Neural cell (in vitro differentiated cells): ENCODE data around the gene ANKRD33B. TPM values are rescaled to one million over a fixed set of nuclear protein-coding genes. Genes with fewer than 3 reads are reported as not detected.
"Not testable (repeated sequence)": the region's sequence is repeated elsewhere in the genome, so short reads cannot be mapped to it uniquely, and the experiment has no call there.

Experiments
- H2AFZ ChIP-seq: fragments of 200-600, 300-800 bp; sonication (generic), shearing (Covaris generic); 2 replicates; pipeline ENCODE4 v1.6.0; 2014; ENCODE audit warnings: low read depth, mild to moderate bottlenecking, antibody characterized with exemption, low read length, moderate library complexity
- H3F3A ChIP-seq: fragments of 200-600 bp; shearing (Covaris generic); 2 replicates; pipeline ENCODE4 v1.6.1; 2016; ENCODE audit warnings: mild to moderate bottlenecking, moderate library complexity, mixed read lengths, antibody characterized with exemption, low read length; ENCODE audit not compliant: insufficient read depth, poor library complexity, severe bottlenecking
- H3K27ac ChIP-seq: fragments of 200-600, 300-800 bp; sonication (generic), shearing (Covaris generic); 2 replicates; pipeline ENCODE4 v1.5.1; 2014; ENCODE audit warnings: mild to moderate bottlenecking, low read length, moderate library complexity
- H3K27me3 ChIP-seq: fragments of 300-800, 200-600 bp; sonication (generic), shearing (Covaris generic); 2 replicates; pipeline ENCODE4 v1.6.0; 2014; ENCODE audit warnings: mild to moderate bottlenecking, low read depth, low read length, moderate library complexity; ENCODE audit not compliant: insufficient read depth
- H3K36me3 ChIP-seq: fragments of 300-800, 200-600 bp; sonication (generic), shearing (Covaris generic); 2 replicates; pipeline ENCODE4 v1.5.1; 2014; ENCODE audit warnings: mild to moderate bottlenecking, antibody characterized with exemption, low read length, moderate library complexity; ENCODE audit not compliant: insufficient read depth
- H3K4me2 ChIP-seq: fragments of 300-800, 200-600 bp; sonication (generic), shearing (Covaris generic); 2 replicates; pipeline ENCODE4 v1.6.0; 2014; ENCODE audit warnings: mild to moderate bottlenecking, low read length
- H3K4me3 ChIP-seq: fragments of 300-800, 200-600 bp; sonication (generic), shearing (Covaris generic); 2 replicates; pipeline ENCODE4 v1.5.1; 2014; ENCODE audit warnings: mild to moderate bottlenecking, low read length, moderate library complexity
- H3K79me2 ChIP-seq: fragments of 200-600 bp; shearing (Covaris generic); replicated peaks from 2 replicates; pipeline ENCODE4 v1.6.0; 2014; ENCODE audit warnings: mild to moderate bottlenecking, low read length, moderate library complexity; ENCODE audit not compliant: insufficient read depth
- H3K9ac ChIP-seq: fragments of 300-800, 200-600 bp; sonication (generic), shearing (Covaris generic); 2 replicates; pipeline ENCODE4 v1.6.1; 2016; ENCODE audit warnings: mild to moderate bottlenecking, low read length, mixed read lengths
- H3K9me2 ChIP-seq: fragments of 200-600 bp; shearing (Covaris generic); 2 replicates; pipeline ENCODE4 v1.6.1; 2016; ENCODE audit warnings: mild to moderate bottlenecking, low read length, mixed read lengths; ENCODE audit not compliant: insufficient read depth
- H3K9me3 ChIP-seq: fragments of 200-600, 300-800 bp; sonication (generic), shearing (Covaris generic); 2 replicates; pipeline ENCODE4 v1.6.1; 2016; ENCODE audit warnings: mild to moderate bottlenecking, mixed run types, low read length, moderate library complexity, mixed read lengths
- H4K20me1 ChIP-seq: fragments of 200-600 bp; shearing (Covaris generic); 2 replicates; pipeline ENCODE4 v1.6.1; 2016; ENCODE audit warnings: mild to moderate bottlenecking, mixed run types; ENCODE audit not compliant: insufficient read depth
- CTCF ChIP-seq: fragments of 450-650 bp; IDR thresholded peaks from 2 replicates; pipeline ENCODE4 v1.5.1; 2014; ENCODE audit warnings: antibody characterized with exemption, mild to moderate bottlenecking, moderate library complexity; ENCODE audit not compliant: poor library complexity, severe bottlenecking
- EP300 ChIP-seq: fragments of 450-650 bp; conservative IDR thresholded peaks from 2 replicates; pipeline ENCODE4 v1.6.1; 2014; ENCODE audit warnings: antibody characterized with exemption, mild to moderate bottlenecking, moderate library complexity; ENCODE audit not compliant: poor library complexity, severe bottlenecking
- EZH2 ChIP-seq: fragments of 200-600, 300-800 bp; shearing (Covaris generic), sonication (generic); IDR thresholded peaks from 2 replicates; pipeline ENCODE4 v1.6.1; 2014; ENCODE audit warnings: antibody characterized with exemption, low read length, borderline replicate concordance, mild to moderate bottlenecking; ENCODE audit not compliant: insufficient read depth, poor library complexity, severe bottlenecking
- MXI1 ChIP-seq: fragments of 450-650 bp; conservative IDR thresholded peaks from 2 replicates; pipeline ENCODE4 v1.6.1; 2014; ENCODE audit warnings: antibody characterized with exemption, mild to moderate bottlenecking; ENCODE audit not compliant: poor library complexity, severe bottlenecking
- POLR2AphosphoS5 ChIP-seq: IDR thresholded peaks from 2 replicates; pipeline ENCODE4 v1.6.1; 2012
- RAD21 ChIP-seq: fragments of 450-650 bp; conservative IDR thresholded peaks from 2 replicates; pipeline ENCODE4 v1.6.1; 2014; ENCODE audit warnings: antibody characterized with exemption, mild to moderate bottlenecking, moderate library complexity
- REST ChIP-seq: IDR thresholded peaks from 2 replicates; pipeline ENCODE4 v1.6.1; 2012; ENCODE audit warnings: borderline replicate concordance
- SMC3 ChIP-seq: fragments of 450-650 bp; conservative IDR thresholded peaks from 2 replicates; pipeline ENCODE4 v1.6.1; 2014; ENCODE audit warnings: antibody characterized with exemption, mild to moderate bottlenecking, moderate library complexity; ENCODE audit not compliant: poor library complexity
- TAF1 ChIP-seq: IDR thresholded peaks from 2 replicates; pipeline ENCODE4 v1.6.1; 2012; ENCODE audit warnings: low read depth
- polyA plus RNA-seq: library from polyadenylated mRNA; depleted of rRNA; stranded (reverse); fragments of >200 nt; gene quantifications from 2 replicates; pipeline ENCODE4 v1.2.3, GENCODE V29; 2014

ANKRD33B gene
- polyA plus RNA-seq, 1 donor from 2014 or later = not detected

- H3K79me2 ChIP-seq = no peaks in the 10 kb centered on the region
- TF ChIP-seq EZH2 (no peak), CTCF (no peak), REST (no peak), RAD21 (no peak), TAF1 (no peak), MXI1 (no peak), EP300 (no peak), POLR2AphosphoS5 (no peak), SMC3 (no peak)
- no peak overlapping the region for H3K4me3 ChIP-seq
- no peaks in the 10 kb centered on the region for H3K9me2 ChIP-seq
- H3K27ac ChIP-seq = no peak overlapping the region
- no peaks in the 10 kb centered on the region for H4K20me1 ChIP-seq
- H3K9me3 ChIP-seq = no peaks in the 10 kb centered on the region
- no peaks in the 10 kb centered on the region for H3K27me3 ChIP-seq
- H3K9ac ChIP-seq = no peak overlapping the region
- H3K36me3 ChIP-seq = no peaks in the 10 kb centered on the region
- no peaks in the 10 kb centered on the region for H3F3A ChIP-seq
- H2AFZ ChIP-seq = no peak overlapping the region
- no peak overlapping the region for H3K4me2 ChIP-seq
Observed at GRCh38 chr5:10602031-10602806, 38.3 kb downstream of the ANKRD33B start.

- no peak for TF ChIP-seq EZH2
- TF ChIP-seq TAF1 = no peak
- TF ChIP-seq RAD21 = no peak
- Histone ChIP-seq H3K27ac (no peak overlapping the region), H3K9ac (no peak overlapping the region), H3K27me3 (no peaks in the 10 kb centered on the region), H3K36me3 (no peaks in the 10 kb centered on the region), H3K9me2 (no peaks in the 10 kb centered on the region), H3K9me3 (no peaks in the 10 kb centered on the region), H3K4me2 (no peak overlapping the region), H3F3A (no peaks in the 10 kb centered on the region), H3K4me3 (no peak overlapping the region), H2AFZ (no peak overlapping the region), H4K20me1 (no peaks in the 10 kb centered on the region), H3K79me2 (no peaks in the 10 kb centered on the region)
Observed at GRCh38 chr5:10604975-10605374, 41.1 kb downstream of the ANKRD33B start.

- H3K9me3 ChIP-seq, H3K4me3 ChIP-seq, H3K27ac ChIP-seq, H3K36me3 ChIP-seq, H4K20me1 ChIP-seq, H3F3A ChIP-seq, H3K79me2 ChIP-seq, H3K9ac ChIP-seq, H3K9me2 ChIP-seq, H3K4me2 ChIP-seq, H3K27me3 ChIP-seq, H2AFZ ChIP-seq: not testable (repeated sequence)
Observed at GRCh38 chr5:10606632-10607022, 42.8 kb downstream of the ANKRD33B start.
